Measurements from ENCODE around the gene DRC7.

DNA sequence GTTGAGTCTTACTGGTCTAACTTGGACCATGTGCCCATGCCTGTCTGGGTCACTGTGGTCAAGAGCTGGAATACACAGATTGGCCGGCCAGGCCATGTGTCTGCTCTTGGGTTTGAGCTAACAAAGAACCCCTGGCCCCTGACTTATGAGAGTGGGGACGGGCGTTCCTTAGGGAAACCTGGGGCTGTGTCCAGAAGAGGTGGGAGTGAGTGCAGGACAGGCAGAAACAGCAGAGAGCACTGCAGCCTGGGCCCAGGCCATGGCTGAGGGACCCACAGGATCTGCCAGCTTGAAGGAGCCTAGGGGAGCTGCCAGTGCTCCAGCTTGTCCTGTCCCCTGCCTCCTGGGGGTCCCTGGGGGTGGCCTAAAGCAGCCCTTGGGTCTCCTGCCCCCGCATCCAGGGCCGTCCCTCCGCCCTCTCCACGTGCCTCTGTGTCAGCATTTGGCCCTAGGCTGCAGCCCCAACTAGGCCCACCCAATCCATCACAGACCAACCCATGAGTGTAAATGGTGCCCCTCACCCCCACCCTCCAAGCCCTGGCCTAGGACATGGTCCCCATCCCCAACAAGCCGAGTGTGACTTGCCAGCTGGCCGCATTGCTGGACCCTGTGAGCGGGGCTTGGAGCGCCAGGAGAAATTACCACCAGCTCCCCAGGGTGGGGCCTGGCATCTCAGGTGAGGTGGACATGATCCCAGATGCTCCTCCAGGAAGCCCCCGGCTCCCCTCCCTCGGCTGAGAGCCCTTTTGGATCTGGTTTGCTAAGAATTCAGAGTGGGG is 12.5 kb upstream of the DRC7 start:
- TF ChIP-seq, protein P1, sequence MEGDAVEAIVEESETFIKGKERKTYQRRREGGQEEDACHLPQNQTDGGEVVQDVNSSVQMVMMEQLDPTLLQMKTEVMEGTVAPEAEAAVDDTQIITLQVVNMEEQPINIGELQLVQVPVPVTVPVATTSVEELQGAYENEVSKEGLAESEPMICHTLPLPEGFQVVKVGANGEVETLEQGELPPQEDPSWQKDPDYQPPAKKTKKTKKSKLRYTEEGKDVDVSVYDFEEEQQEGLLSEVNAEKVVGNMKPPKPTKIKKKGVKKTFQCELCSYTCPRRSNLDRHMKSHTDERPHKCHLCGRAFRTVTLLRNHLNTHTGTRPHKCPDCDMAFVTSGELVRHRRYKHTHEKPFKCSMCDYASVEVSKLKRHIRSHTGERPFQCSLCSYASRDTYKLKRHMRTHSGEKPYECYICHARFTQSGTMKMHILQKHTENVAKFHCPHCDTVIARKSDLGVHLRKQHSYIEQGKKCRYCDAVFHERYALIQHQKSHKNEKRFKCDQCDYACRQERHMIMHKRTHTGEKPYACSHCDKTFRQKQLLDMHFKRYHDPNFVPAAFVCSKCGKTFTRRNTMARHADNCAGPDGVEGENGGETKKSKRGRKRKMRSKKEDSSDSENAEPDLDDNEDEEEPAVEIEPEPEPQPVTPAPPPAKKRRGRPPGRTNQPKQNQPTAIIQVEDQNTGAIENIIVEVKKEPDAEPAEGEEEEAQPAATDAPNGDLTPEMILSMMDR (IDR thresholded peaks at IDR 0.05), result no peak
- TF ChIP-seq POLR2A (IDR thresholded peaks at IDR 0.05), result no peak

Measured in Peyer's patch (tissue), 4 donors.